Activated naive CD8-positive, alpha-beta T cell treated with anti-CD3 and anti-CD28 coated beads, Interleukin-2, amount 50 U/mL, for 16 hours (primary cell): Measurements from ENCODE around the gene GKAP1.
"Not testable (repeated sequence)": the region's sequence is repeated elsewhere in the genome, so short reads cannot be mapped to it uniquely, and the experiment has no call there.

Experiments
- DNase-seq: peaks from one replicate; pipeline ENCODE4 v3.0.0-alpha.2; 2020; ENCODE audit warnings: low read depth, low spot score

GKAP1 gene

GRCh38 chr9:83817356-83818278, at the start of gene GKAP1:
TSS of gene GKAP1 (minus strand) at chr9:83817769. CDS start at chr9:83806517, 11,252 bp downstream.
- peak; percentile 29 for DNase-seq

- DNase-seq = not testable (repeated sequence)
Observed at GRCh38 chr9:83849895-83850294, 32.3 kb upstream of the GKAP1 start.

- DNase-seq = not testable (repeated sequence)
Observed at GRCh38 chr9:83837070-83837643, 19.6 kb upstream of the GKAP1 start.

GRCh38 chr9:83830426-83831071, 13.0 kb upstream of the GKAP1 start:
- DNase-seq = not testable (repeated sequence)

GRCh38 chr9:83824986-83825623, 7.5 kb upstream of the GKAP1 start:
- not testable (repeated sequence) for DNase-seq

GRCh38 chr9:83817011-83817355, 586 bp downstream of the GKAP1 start:
- DNase-seq = not testable (repeated sequence)

GRCh38 chr9:83815120-83815519, 2.4 kb downstream of the GKAP1 start:
- DNase-seq = not testable (repeated sequence)

GRCh38 chr9:83809213-83809612, 8.4 kb downstream of the GKAP1 start:
- DNase-seq = not testable (repeated sequence)

- not testable (repeated sequence) for DNase-seq
Observed at GRCh38 chr9:83804454-83804853, 13.1 kb downstream of the GKAP1 start.

GRCh38 chr9:83803941-83804340, 13.6 kb downstream of the GKAP1 start:
- not testable (repeated sequence) for DNase-seq

GRCh38 chr9:83800236-83801033, 17.1 kb downstream of the GKAP1 start:
- no peak for DNase-seq

GRCh38 chr9:83794051-83794450, 23.5 kb downstream of the GKAP1 start:
- no peak for DNase-seq

- no peak for DNase-seq
Observed at GRCh38 chr9:83792746-83793145, 24.8 kb downstream of the GKAP1 start.

- DNase-seq = no peak
Observed at GRCh38 chr9:83778164-83778563, 39.4 kb downstream of the GKAP1 start.

GRCh38 chr9:83775932-83776331, 41.6 kb downstream of the GKAP1 start:
- DNase-seq = no peak

- no peak for DNase-seq
Observed at GRCh38 chr9:83772860-83773259, 44.7 kb downstream of the GKAP1 start.

- no peak for DNase-seq
Observed at GRCh38 chr9:83765376-83765775, 52.2 kb downstream of the GKAP1 start.

GRCh38 chr9:83754383-83754977, 63.1 kb downstream of the GKAP1 start:
- no peak for DNase-seq

- DNase-seq = no peak
Observed at GRCh38 chr9:83749706-83750105, 67.9 kb downstream of the GKAP1 start.

GRCh38 chr9:83744206-83744605, 73.4 kb downstream of the GKAP1 start:
- DNase-seq = no peak

GRCh38 chr9:83733739-83734138, 83.8 kb downstream of the GKAP1 start:
- DNase-seq = no peak
